GOT3 (cell line): ENCODE results near the gene DIO1.

ENCODE experiments used
- DNase-seq: peaks from one replicate; lab custom pipeline; 2025; ENCODE audit warnings: mixed read lengths; lab: John Stamatoyannopoulos, UW

Gene DIO1

DNA sequence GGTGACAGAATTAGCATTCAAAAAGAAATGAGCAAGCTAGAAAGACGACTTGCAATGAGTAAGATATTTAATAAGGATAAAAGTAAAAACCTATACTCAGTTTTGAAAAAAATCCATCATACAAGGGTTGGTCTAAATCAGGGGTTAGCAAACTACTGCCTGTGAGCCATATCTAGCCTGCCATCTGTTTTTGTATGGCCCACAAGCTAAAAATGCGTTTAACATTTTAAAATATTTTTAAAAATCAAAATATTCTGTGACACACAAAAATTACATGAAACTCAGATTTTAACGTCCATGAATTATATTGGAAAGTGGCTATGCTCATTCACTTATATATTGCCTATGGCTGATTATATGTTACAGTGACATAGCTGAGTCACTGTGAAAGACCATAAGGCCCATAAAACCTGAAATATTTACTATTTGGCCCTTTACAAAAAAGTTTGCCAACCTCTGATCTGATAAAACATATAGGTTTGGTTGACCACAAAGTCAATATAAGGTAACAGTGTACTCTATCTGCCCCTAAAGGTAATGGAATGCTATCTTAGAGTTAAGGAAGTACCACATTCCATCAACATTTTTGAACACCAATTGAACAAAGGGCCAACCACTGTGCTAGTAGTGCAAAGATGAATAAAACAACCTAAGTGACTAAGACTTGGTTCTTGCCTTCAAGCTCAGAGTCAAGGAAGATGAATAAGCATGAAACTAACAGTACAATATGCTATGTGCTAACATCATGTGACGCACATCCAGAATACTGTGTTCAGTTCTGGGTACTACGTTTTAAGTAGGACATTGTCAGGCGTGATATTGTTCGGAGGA lies 48.4 kb downstream of the DIO1 start:
- no peak for DNase-seq

DNA sequence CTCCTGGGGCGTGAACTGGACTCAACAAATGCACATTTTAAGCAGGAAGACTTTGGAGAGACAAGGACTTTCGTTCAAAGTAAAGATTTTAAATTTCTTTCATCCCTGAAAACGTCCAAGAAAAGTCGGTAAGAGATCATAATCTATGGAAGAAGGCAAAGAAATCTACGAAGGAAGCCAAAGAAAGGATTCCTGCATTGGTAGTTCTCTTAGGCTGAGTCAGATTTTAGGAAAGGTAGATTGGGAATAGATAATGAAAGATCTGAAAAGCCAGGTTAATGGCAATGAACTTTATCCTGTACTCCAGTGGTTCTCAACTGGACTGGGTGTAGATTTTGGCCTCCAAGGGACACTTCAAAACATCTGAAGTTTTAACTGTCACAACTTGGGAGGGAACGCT lies 49.1 kb downstream of the DIO1 start:
- no peak for DNase-seq

DNA sequence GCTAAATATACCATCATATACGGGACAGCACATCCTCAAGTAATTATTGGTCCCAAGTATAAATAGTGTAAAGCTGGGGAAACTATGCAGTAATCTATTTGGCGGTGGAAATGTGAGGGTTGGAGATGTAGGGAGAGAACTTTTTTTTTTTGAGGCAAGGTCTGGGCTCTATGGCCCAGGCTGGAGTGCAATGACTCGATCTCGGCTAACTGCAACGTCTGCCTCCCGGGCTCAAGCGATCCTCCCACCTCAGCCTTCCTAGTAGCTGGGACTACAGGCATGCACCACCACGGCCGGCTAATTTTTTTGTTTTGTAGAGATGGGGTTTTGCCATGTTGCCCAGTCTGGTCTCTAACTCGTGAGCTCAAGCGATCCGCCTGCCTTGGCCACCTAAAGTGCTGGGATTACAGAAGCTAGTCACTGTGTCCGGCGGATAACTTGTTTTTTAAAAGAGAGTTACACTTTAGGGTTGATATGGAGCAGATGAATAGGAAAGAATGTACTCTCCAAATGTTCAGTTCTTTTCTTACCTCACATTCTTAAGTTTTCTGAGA lies 49.6 kb downstream of the DIO1 start:
- no peak for DNase-seq

DNA sequence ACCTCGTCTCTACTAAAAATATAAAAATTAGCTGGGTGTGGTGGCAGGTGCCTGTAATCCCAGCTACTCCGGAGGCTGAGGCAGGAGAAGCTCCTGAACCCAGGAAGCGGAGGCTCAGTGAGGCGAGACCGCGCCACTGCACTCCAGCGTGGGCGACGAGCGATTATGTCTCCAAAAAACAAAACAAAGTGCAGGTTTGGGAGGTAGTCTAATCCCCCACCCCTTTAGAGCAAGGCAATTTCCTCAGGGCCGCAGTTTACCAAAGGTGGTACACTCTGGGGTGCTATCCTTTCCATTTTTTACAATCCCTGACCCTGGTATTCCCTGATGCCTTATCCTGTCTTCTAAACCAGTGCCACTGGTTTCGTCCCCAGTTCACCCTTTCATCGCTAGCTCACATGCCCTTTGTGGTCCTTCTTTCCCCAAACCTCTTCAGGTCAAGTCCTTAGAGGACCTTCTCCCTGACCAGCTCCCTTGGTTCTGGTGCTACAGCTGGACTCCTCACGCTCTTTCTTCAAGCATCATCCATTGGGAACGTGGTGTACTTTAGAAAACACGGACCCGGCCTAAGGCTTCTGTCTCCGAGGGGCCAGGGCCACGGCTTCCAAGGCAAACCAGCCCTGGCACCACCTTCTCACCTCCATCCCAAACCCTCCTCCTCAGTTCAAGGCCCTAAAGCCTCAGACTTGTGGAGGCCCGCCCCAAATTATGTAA lies 50.6 kb downstream of the DIO1 start:
- DNase-seq = no peak

DNA sequence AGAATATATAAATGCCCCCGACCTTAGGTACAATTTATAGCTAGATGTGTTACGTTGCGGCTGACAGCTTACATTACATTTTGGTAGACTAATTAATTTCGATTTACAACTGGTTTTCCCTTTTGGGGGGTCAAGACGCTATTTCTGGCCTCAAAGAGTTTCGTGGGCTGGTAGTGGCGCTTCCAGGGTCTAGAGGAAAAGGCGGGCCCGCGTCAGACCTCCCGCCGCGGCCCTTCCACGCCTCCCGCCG lies 51.1 kb downstream of the DIO1 start:
- DNase-seq = no peak

DNA sequence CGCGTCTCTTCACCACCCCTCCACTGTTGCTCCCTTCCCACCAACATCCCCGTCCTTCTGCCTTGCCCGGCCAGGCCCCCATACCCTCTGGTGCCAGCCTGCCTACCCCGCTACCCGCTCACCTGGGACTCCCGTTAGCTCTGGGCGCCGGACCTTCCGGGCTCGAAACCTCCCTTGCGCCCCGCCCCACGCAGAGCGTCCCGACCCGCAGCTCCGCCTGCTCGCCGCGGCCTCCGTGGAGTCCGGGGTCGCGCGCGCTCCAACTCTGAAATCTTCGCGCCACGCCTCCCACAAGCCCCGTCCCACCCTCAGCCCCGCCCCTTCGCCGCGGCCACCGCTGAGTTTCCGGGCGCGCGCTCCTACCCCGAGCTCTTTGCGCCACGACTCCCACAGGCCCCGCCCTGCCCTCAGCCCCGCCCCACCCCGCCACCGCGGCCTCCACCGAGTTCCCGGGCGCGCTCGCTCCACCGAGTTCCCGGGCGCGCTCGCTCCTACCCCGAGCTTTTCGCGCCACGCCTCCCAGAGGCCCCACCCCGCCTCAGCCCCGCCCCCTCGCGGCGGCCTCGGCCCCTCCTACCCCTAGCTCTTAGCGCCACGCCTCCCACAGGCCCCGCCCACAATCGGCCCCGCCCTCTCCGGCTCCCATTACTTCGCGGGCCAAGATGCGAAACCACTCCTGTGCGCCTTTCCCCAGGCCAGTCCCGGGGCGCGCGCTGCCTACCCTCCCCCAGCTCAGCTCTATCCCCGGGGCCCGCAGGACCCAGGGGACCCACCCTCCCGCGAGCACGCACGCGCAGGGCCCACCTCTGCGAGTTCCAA lies 51.7 kb downstream of the DIO1 start, which contains the start of gene IFT25:
IFT25 (minus strand) TSS at position 267 of the 819 bp plus-strand sequence. CDS start 5,617 bp downstream, outside the sequence.
- DNase-seq = peak; percentile 95

DNA sequence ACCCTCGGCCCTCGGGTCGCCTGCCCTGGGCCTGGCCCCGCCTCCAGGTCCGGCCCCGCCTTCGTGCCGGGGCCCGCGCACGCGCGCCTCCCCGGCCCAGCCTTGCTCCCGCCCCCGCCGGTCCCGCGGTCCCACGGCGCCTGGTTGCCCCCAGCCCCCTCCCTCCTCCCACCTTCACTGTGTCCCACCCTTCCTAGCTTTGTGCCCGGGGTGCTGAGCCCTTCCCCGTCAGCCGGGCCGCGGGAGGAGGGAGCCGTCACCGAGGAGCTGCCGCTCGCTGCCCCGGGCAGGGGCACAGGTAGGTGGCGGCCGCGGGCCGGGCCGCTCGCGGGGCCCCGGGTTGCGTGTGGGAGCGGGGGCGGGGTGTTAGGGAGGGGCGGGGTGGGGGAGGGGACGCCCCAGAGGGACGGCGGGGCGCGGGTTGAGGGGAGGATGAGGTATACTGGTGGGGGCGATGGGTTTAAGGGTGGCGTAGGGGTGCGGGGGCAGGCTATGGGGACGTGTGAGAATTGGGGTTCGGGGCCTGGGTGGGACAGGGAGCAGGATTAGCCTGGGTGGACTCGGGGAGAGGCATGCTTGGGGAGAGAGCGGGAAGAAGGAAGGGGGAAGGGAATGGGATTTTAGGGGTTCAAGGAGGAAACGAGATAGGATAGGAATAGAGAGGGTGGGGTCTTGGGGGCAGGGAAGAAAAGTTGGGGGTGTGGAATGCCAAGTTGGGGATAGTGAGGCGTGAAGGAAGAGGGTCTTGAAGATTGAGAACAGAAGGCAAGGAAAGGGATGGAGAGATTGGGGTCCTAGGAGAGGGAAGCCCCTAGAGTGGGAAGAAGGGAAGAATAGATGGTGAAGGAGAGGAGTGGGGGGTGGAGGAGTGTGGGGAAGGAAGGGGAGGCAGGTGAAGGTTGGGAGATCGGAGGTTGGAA lies 52.5 kb downstream of the DIO1 start, which contains the start of gene LRRC42:
LRRC42 (plus strand) TSS at position 99 of the 920 bp plus-strand sequence. CDS start 5,650 bp downstream, outside the sequence.
- DNase-seq = no peak

DNA sequence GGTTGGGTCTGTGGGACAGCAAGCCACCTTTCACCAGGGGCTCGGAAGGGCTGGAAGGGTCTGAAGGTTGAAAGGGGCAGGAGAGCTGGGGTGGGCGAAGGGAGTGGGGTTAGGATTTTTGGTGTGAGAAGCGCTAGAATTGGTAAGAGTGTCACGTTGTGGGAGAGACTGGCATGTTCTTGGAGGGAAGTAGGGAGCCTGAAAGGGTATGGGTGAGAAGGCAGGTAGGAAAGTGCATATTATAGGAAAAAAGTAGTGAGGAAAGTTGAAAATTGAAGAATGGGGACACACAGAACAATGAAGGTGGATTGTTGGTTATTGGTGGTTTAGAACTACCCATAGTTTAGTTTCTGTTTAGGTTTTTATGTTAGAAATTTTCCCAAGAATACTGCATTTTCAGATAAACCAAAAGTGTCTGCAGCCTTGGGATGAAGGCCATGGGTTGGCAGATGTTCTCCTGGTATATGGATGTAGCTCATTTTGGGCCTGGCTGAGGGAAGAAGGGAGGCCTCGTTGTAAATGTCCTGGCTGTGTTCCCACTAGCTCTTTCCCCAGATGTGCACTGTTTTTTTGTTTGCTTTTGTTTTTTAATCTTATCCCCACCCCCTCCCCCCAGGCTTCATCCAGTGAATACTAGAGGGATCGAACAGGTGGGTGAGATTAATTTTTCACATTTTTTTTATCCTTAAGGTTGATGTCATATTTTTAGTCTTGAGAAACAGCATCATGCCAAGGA lies 53.4 kb downstream of the DIO1 start:
- no peak for DNase-seq

DNA sequence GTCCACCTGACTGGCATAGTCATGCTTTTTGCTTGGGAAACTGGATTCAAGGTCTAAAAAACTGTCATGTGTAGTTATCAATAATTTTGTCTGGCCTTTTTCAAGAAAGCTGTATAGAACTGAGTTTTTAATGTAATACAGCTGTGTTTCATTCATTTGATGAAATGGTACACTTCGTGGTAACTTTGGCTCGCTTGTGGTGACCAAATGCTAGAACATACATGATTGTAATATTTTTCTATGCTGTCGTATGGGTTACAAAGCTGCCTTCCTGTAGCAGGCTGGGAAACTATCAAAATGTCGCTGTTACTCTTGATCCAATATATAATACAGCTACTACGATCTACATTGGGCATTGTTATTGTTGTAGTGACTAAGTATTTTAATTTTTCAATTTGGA lies 54.3 kb downstream of the DIO1 start:
- DNase-seq = no peak

DNA sequence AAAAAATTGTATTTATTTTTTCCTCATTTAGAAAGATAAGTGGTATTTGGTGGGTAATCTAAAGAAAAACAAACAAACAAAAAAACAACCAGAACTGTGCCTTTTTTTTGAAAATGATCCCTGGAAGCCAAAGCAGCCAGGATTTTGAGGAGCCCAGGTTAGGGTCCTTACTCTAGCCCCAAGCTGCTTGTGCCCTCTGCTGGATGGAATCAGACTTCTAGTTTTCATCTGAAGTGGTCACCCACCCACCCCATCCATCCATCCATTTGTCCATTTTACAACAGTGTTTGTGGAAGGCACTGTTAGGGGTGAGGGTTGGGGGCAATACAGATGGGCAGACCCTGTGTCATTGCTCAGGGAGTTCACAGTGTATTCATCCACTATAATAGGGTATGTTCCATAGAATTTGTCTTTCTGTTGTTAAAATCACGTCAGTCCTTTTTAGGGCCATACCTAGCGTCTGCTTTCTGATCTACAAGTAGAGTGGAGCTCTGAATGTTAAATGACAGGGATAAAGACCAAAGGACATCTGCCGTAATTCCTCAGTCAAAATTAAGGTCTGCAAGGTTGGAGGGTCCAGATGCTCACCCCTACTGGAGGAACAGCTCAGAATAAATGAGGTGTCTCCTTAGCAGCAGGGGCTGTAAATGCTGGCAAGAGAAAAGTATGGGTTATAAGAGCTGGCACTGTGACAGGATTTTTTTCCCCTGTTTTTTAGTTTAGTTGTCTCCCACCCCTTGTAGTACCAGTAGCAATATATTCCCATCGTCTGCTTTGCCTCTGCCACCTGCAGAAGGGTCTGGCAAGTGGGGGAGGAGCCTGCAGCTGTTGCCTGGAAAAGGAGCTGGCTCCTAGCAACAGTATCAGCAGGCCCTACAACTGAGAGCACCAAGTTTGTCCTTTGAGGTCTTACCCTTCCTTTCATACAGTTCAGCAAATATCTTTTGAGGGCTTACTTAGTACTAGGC lies 55.3 kb downstream of the DIO1 start:
- no peak for DNase-seq

DNA sequence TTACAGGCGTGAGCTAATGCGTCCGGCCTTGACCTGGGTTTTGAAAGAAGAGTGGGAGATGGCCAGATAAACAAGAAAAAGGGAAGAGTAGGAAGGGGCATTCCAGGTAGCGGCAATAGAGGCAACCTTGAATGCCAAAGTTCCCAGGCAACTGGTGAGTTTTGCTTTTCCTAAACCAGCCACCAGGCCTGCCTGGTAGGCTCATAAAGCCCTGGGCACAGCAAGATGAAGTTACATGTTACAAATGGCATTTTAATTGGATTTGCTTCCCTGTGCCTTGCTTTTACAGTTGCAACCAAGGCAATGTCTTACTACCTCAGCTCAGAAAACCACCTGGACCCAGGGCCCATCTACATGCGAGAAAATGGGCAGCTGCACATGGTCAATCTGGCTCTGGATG lies 57.7 kb downstream of the DIO1 start:
- DNase-seq = no peak

DNA sequence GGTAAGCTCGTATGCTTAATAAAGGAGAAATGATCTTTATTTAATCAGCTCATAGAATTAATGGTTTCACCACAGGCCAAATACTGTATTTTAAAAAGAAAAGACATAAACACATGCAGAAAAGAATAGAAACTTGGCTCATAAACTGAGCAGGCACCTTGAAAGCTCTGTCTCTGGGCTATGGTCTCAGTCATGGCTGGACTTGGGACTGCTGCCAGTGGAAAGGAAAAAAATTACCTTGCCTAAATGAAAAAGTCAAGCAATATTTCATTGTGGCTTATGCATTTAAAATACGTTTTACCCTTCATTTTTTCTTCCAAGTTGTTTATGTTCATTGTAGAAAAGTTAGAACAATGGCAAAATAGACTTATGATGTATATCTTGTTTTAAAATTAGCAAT lies 60.1 kb downstream of the DIO1 start:
- no peak for DNase-seq

DNA sequence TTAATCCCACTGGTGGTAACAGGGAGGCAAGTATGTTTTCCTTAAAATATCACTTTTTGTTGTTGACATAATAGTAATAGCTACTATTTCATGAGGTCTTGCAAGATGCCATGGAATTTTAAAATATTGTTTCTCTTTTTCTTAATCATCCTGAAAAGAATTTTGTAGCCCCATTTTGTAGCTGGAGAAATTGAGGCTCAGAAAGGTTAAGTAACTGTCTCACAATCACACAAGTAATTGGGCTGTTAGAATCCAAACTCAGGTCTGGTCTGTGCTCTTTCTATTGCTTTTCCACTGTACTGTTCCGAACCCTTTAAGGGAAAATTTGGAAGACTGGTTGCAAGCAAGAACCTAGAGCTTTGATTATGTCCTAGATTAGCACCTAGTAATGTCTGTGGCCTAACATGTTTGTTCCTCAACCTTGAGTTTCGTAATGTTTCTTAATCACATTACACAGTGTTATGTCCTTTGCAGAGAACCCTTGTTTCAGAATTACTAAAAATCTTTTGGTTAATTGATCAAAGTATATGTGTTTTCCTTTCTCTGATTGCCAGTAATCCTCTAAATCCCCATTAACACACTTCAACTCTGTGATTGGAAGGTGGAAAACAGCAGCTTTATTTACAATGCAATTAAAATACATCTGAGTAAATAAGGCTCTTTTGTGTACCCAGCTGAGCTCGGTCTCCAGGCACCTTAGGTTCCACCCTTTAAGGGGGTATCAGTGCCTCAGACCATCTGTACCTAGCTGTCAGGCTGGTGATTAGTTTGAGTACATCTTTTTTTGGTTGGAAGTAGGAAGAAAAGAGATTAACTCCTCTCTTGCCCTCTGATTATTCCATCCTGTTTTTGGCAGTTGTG lies 62.6 kb downstream of the DIO1 start:
- no peak for DNase-seq

DNA sequence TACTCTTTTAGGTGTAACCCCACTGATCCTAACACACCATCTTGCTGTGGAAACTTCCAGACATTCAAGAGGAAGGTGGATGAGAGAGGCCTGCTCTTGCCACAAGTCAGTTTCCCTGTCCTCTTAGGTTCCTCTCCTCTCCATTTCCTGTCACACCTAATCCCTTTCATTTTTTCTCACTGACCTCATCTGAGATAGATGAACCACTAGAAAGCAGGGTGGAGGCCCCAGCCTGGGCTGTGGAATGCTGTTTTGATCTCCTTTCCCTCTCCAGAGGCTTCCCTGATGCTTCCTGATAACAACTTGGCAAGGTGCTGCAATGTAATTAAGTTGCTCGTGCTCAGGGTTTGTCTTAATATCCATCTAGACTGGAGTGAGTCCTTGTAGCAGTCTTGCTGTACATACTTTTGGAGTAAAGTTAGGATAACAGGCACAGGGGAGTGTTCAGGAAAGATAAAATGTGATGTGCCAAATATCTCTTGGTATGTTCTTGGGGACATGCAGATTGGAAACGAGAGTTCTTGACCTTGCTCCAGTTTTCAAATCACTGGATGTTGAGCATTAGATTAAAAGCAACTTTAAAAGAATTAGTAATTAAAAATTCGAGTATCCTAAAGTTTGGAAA lies 63.3 kb downstream of the DIO1 start:
- no peak for DNase-seq

DNA sequence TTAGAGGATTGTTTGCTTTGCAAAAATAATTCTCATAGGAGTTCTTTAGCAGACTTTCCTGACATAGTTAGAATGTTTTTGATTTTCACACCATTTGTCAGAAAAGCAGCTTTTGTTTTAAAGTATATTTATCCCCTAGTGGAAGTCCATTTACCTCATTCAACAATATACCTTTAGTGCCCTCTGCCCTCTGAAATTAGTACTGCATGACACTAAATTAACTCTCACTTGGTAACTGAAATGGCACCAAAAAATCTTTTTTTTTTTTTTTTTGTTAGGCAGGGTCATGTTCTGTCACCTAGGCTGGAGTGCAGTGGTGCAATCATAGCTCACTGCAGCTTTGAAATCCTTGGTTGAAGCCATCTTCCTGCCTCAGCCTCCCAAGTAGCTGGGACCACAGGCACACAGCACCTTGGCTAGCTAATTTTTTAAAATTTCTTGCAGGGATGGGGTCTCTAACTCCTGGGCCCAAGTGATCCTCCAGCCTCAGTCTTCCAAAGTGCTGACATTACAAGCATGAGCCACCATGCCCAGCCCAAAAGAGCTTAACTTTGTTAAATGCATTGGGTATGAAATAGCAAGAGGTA lies 65.8 kb downstream of the DIO1 start:
- DNase-seq = no peak
